Embryonic facial prominence (tissue), 1 donor: ENCODE measurements around the gene LRP2.
"Not testable (repeated sequence)": the region's sequence is repeated elsewhere in the genome, so short reads cannot be mapped to it uniquely, and the experiment has no call there.

Experiments
- DNase-seq: peaks from one replicate; pipeline ENCODE4 v3.0.0-alpha.2; 2016; ENCODE audit errors: extremely low spot score

The LRP2 gene

DNA sequence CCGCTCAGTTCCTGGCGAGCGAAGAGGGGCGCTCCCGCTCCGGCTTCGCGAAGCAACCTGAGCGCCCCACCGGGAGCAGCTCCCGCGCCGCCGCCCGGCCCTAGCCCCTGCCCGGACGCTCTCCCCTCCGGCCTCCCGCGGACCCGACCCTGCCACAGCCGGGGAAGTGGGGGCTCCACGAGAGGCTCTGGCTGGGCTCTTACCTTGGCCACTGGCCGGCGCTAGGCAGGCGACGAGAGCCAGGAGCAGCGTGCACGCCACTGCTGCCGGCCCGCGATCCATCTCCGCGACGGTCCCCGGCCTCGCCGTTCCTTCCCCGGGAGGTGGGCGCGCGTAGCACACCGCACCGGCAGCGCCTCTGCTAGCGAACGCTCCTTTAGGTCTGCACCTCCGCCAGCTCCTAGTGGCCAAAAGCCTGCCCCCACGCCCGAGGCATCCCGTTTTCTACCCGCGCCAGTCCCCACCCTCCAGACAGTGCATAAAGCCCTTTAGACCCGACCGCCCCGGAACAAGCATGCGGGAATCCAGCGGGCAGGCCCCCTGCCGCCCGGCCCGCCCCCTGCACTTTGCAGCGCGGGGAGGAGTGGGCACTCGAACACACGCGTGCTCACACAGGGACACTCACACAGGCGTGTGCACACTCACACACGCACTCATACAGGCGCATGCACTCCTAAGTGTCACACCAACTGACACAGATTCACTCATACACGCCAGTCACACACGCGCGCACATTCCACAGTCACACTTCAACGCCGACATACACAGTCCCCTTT, at the start of gene LRP2:
Gene LRP2, minus strand, starts transcription at position 417 of the 776 bp plus-strand sequence. Its CDS starts 135 bp downstream, at position 282.
- DNase-seq: no peak

GRCh38 chr2:169406891-169407290, 44.6 kb upstream of the LRP2 start:
- no peak for DNase-seq

- DNase-seq: not testable (repeated sequence)
Observed at GRCh38 chr2:169399491-169399890, 37.2 kb upstream of the LRP2 start.

DNA sequence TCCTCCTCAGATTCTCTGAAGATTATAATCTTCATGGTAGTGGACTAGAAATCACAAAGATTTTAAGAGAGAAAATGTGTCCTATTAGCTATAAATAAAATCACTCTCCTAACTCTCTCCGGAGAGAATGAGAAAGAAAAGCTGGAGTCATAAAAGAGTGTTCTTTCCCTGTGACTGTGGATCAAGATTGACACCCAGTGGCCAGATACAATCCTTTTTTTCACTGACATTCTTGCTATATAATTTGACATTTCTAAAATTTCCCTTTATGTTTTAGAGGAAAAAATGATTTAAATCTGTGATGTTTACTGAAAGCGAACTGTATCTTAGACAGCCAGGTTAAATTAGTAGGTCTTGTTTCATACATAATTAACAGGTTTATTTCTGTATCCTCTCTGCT, 35.4 kb upstream of the LRP2 start:
- DNase-seq: no peak

DNA sequence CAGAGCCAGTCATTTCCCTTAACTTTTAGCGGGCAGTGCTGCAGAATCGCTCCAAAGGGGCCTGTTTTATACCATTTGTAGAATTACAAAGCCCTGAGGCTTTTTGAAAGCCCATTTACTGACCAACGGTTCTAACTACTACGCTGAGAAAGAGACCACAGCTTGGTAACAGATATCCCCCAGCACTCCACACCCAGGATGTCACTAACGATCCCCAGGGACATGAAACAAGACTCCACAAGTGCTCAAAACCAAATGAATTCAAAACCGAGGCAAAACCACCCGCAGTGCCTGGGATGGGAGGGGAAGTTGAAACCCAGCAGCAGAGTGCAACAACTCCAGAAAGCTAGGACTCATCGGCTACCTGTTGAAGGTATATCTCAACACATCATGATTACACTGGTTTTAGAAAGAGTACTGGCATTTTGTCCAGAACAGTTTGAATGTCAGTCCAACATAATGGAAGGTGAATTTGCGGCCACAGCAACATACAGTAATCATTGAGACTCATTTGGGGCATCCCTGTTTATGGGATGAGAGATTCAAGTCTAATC, 33.6 kb upstream of the LRP2 start:
- no peak for DNase-seq

DNA sequence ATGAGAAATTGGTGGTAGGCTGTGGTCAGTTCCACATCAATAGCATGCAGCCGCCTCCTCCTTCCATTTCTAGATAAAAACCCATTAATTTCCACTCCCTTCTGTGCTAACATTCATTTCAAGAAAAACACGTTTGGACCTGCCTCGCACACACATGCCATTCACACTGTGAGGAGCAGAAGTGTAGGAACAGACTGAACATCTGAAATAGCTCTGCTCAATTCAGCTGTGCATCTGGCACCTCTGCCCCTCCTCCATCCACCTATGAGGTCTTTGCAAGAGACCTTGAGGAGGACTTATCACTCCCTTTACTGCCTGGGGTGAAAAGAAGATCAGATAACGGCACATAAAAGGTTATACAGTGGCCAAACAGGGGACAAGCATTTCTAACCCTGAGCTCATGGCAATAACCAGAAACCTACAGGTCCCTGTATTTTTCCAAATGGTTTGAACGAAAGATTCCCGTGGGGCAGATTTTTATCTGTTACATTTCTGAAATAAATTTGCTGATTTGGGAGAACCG, 30.8 kb upstream of the LRP2 start:
- DNase-seq: no peak

DNA sequence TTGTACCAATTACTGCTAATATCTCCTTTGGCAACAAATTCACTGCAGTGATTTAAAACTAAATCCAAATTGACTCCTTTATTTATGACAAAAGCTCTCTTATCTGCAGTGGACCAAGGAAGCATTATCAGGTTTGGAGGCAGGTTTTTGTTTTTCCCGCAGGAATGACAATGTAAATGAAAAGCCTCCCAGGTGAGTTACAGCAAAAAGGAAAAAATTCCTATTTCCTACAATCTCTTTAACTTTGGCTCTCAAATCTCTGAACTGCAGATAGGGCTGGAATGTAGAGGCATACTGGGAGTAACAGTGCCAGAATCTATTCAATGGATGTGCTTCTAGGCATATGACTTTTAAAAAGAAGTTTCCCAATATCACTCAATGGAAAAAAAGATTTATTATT, 28.9 kb upstream of the LRP2 start:
- DNase-seq: no peak

DNA sequence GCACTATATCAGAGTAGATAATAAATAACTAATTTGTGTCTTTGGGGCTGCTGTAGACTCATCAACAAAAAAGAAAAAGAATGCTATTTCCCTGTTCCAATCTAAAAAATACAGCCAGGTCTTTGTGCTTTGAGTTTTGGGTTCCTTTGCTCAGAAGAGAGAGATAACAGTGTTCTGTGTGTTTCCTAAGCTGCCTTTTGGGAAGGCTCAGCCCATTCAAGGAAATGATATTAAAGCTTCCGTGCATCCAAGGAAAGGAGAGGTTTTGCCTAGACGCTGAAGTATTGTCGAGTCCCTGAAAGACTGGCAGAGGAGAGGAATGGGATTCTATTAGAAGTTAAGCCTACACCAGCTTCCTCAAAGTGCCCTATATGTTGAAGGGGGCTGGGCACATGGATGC, 25.8 kb upstream of the LRP2 start:
- no peak for DNase-seq

DNA sequence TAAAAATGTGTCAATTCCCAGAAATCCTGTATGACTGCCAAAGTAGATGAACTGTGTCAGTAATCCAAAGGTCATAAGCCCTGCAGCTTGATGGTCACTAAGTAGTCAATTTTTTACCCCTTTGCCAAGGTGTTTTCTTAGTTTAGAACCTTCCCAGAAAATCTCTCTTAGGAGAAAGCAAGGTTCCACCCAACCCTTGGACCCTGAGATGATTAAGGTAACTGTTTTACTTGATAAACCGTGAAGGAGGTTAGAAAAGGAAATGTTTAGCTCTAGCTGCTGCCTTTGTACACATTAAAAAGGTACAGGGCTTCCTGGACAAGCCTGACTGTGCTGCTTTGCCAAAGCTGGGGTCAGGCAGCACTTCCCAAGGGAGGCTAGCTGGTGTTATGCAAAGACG, 24.4 kb upstream of the LRP2 start:
- no peak for DNase-seq

DNA sequence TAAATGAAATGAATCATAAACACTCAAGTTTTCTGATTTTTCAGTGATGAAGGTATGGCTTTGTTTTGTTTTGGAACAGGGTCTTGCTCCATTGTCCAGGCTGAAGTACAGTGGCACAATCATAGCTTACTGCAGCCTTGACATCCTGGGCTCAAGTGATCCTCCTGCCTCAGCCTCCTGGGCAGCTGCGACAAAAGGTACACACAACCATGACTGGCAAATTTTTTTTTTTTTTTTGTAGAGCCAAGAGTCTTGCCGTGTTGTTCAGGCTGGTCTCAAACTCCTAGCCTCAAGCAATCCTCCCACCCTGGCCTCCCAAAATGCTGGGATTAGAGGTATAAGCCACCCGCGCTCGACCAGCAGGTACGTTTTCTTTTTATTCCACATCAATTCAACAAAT, 22.5 kb upstream of the LRP2 start:
- DNase-seq: no peak

DNA sequence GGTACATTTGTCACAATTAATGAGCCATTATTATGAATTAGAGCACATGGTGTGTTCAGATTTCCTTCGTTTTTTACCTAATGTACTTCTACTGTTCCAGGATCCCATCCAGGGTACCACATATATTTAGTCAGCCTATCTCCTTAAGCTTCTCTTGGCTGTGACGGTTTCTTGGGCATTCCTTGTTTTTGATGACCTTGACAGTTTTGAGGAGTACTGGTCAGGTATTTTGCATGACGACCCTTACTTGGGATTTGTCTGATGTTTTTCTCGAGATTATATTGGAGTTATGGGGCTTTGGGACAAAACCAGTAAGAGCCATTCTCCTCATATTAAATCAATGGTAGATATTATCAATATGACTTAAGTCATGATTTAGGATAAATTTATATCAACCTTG, 10.2 kb upstream of the LRP2 start:
- DNase-seq: no peak

DNA sequence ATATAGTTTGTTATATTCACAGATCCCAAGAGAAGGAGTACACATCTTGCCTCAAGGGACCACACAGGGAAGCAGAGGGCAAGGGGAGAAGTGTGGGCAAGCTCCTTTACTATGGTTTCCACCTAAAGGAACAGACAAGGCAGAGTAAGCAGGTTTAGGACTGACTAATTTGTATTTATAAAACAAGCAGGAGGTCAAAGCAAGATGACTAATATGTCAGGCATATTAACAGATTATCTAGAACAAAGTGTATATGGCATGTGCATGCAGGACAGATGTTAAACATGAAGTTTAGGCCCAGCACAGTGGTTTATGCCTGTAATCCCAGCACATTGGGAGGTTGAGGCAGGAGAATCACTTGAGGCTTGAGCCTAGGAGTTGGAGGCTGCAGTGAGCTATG, 3.7 kb upstream of the LRP2 start:
- no peak for DNase-seq

DNA sequence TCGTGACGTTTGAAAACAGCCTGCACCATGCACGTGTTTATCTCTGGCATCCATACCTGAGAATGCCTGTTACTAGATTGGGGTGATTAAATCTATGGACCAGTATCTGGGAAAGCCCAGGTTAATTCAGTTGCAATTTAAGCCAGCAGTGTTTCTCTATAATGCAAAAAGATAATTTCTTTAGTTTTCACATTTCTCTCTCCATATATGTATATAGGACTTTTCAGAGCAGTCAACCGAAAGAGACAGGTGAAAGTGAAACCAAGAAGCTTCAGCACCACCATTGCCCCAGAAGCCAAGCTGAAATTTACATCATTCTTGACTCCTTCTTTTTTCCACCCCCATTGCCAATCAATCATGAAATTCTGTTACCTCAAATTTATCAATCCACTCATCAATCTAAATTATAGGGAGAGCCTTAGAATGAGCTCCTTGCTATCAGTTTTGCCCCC, 2.7 kb upstream of the LRP2 start:
- DNase-seq: no peak

DNA sequence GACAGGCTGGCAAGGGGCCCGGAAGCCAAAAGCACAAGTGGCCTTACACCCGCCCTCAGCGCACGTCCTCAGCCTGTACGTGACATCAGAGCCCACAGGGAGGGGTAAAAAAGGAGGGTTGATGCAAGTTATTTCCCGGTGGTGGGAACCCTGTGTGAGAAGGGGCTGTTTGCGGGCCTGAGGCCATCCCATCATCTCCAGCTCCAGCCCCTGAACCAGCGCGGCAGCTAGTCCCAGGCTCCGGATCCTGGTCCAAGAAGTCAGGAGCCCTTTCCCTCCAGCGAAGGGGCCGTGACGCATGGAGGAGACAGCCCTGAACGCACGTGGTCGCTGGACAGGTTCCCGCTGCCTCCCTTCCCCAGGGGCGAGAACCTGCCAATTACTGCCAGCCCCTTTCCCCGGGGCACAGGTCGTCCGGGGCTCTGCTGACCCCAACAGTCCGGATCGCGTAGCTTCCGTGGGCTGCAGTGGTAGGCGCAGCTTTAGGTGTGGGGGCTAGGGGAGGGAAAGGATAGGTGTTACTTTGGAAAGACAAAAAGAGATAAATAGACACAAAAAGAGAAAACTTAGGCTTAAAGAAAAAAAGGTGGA, 1.3 kb upstream of the LRP2 start:
- DNase-seq: no peak

GRCh38 chr2:169362894-169363559, 693 bp upstream of the LRP2 start:
- no peak for DNase-seq

GRCh38 chr2:169361706-169362117, 622 bp downstream of the LRP2 start:
- no peak for DNase-seq

GRCh38 chr2:169360984-169361705, 1.2 kb downstream of the LRP2 start:
- DNase-seq: no peak

- no peak for DNase-seq
Observed at GRCh38 chr2:169358016-169358415, 4.3 kb downstream of the LRP2 start.

DNA sequence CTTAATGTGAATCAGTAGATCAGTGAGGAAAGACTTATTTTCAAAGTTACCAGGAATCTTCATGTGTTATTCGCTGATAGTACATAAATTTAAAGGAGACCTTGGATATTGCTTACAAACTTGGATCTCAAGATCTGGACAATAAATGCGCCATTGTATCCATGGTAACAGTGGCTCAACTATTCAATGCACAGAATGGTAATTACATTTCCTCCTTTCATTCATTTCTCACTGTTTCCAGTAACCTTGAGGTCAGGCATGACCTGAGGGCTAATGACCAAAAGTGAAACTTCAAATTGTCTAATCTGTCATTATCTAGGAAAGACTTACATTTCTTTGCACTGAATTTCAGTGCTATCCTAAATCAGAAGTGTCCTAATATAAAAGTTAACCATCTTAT, 8.1 kb downstream of the LRP2 start:
- no peak for DNase-seq

DNA sequence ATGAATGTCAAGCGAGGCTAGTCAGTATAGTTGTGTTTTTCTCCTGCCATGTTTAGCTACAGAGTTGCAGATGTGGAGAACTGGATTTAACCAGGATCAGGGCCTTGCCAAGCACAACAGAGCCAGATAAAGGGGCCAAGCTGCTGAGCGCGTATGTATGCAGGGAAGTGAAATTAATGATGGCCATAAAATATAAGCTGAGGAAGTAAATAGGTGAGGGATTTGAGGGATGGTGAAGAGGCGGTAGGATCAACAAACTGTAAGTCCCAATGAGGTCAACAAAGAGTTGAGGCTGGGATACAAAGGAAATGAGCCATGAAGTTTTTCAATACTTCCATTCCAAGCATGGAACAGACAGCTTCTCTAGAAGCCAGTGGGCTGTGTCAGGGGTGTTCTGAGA, 10.6 kb downstream of the LRP2 start:
- DNase-seq: no peak

- no peak for DNase-seq
Observed at GRCh38 chr2:169349535-169349934, 12.8 kb downstream of the LRP2 start.
